ENCODE data around the gene SEC24B. TPM values are rescaled to one million over a fixed set of nuclear protein-coding genes. Genes with fewer than 3 reads are reported as not detected.
A peak's percentile ranks its signal among the peaks of the same experiment; 100 is the strongest.

Gene SEC24B
- total and polyA plus RNA-seq, 2 experiments from 2014 or later = 9.4 to 32.8 TPM

DNA sequence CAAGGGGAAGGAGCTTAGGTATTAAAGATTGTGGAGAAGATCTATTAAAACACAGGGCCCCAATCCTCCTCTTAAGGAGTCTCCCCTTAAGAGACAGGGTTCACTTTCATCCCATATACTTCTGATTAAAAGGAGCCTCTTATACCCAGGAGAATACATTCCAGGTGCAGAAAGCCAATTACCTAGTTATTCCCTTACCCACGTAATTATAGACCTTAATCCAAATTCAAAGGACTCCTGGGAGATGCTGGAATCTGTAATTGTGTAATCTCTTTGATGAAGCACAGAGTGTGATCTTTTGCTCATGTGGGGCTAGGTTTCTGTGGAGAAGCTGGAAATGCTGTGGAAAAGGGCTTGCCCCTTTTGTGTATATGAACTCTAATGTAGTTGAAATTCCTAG is 1.4 kb upstream of the SEC24B start:
- H3K27ac ChIP-seq (ENCODE audit: low read depth) = no peak overlapping the region
- peak overlapping the region; percentile 75 for H3K4me2 ChIP-seq
- ATAC-seq (no peak), DNase-seq (ENCODE audit: low spot score) (no peak)
- H4K20me1 ChIP-seq (replicated peaks; ENCODE audit: insufficient read depth) = peaks cover 25% of the 10 kb centered on the region
- H3K79me2 ChIP-seq (replicated peaks; ENCODE audit: insufficient read depth) = peaks cover 31% of the 10 kb centered on the region
- no peaks in the 10 kb centered on the region for H3K27me3 ChIP-seq (ENCODE audit: insufficient read depth)
- H3K9me2 ChIP-seq (ENCODE audit: insufficient read depth) = no peaks in the 10 kb centered on the region
- no peaks in the 10 kb centered on the region for H3K36me3 ChIP-seq (ENCODE audit: insufficient read depth)
- no peaks in the 10 kb centered on the region for H3F3A ChIP-seq (replicated peaks; ENCODE audit: low read depth)
- H3K4me1 Mint-ChIP-seq = peaks cover 35% of the 10 kb centered on the region
- H3K27me3 Mint-ChIP-seq (ENCODE audit: insufficient read depth, low read depth, poor library complexity) = peaks cover 2% of the 10 kb centered on the region
- TF ChIP-seq, protein P1, sequence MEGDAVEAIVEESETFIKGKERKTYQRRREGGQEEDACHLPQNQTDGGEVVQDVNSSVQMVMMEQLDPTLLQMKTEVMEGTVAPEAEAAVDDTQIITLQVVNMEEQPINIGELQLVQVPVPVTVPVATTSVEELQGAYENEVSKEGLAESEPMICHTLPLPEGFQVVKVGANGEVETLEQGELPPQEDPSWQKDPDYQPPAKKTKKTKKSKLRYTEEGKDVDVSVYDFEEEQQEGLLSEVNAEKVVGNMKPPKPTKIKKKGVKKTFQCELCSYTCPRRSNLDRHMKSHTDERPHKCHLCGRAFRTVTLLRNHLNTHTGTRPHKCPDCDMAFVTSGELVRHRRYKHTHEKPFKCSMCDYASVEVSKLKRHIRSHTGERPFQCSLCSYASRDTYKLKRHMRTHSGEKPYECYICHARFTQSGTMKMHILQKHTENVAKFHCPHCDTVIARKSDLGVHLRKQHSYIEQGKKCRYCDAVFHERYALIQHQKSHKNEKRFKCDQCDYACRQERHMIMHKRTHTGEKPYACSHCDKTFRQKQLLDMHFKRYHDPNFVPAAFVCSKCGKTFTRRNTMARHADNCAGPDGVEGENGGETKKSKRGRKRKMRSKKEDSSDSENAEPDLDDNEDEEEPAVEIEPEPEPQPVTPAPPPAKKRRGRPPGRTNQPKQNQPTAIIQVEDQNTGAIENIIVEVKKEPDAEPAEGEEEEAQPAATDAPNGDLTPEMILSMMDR (conservative IDR thresholded peaks at IDR 0.05; ENCODE audit: low read depth in 2 of 2) = no peak
- TF ChIP-seq ZNF331 (CRISPR knock-in tag; IDR thresholded peaks at IDR 0.05; ENCODE audit: low read depth) (no peak), JUNB (IDR thresholded peaks at IDR 0.05; ENCODE audit: unreplicated experiment) (no peak), CREB1 (CRISPR knock-in tag; IDR thresholded peaks at IDR 0.05; ENCODE audit: low read depth) (no peak), EZH2phosphoT487 (IDR thresholded peaks at IDR 0.05; ENCODE audit: unreplicated experiment) (no peak), POLR2AphosphoS5 (IDR thresholded peaks at IDR 0.05; ENCODE audit: low read depth) (no peak), ZNF114 (CRISPR knock-in tag; IDR thresholded peaks at IDR 0.05) (no peak), EZH2 (IDR thresholded peaks at IDR 0.05; ENCODE audit: low read depth, unreplicated experiment) (no peak), NANOG (IDR thresholded peaks at IDR 0.05; ENCODE audit: borderline replicate concordance) (no peak), STAT1 (IDR thresholded peaks at IDR 0.05; ENCODE audit: unreplicated experiment) (no peak)
- TF ChIP-seq, protein P2, sequence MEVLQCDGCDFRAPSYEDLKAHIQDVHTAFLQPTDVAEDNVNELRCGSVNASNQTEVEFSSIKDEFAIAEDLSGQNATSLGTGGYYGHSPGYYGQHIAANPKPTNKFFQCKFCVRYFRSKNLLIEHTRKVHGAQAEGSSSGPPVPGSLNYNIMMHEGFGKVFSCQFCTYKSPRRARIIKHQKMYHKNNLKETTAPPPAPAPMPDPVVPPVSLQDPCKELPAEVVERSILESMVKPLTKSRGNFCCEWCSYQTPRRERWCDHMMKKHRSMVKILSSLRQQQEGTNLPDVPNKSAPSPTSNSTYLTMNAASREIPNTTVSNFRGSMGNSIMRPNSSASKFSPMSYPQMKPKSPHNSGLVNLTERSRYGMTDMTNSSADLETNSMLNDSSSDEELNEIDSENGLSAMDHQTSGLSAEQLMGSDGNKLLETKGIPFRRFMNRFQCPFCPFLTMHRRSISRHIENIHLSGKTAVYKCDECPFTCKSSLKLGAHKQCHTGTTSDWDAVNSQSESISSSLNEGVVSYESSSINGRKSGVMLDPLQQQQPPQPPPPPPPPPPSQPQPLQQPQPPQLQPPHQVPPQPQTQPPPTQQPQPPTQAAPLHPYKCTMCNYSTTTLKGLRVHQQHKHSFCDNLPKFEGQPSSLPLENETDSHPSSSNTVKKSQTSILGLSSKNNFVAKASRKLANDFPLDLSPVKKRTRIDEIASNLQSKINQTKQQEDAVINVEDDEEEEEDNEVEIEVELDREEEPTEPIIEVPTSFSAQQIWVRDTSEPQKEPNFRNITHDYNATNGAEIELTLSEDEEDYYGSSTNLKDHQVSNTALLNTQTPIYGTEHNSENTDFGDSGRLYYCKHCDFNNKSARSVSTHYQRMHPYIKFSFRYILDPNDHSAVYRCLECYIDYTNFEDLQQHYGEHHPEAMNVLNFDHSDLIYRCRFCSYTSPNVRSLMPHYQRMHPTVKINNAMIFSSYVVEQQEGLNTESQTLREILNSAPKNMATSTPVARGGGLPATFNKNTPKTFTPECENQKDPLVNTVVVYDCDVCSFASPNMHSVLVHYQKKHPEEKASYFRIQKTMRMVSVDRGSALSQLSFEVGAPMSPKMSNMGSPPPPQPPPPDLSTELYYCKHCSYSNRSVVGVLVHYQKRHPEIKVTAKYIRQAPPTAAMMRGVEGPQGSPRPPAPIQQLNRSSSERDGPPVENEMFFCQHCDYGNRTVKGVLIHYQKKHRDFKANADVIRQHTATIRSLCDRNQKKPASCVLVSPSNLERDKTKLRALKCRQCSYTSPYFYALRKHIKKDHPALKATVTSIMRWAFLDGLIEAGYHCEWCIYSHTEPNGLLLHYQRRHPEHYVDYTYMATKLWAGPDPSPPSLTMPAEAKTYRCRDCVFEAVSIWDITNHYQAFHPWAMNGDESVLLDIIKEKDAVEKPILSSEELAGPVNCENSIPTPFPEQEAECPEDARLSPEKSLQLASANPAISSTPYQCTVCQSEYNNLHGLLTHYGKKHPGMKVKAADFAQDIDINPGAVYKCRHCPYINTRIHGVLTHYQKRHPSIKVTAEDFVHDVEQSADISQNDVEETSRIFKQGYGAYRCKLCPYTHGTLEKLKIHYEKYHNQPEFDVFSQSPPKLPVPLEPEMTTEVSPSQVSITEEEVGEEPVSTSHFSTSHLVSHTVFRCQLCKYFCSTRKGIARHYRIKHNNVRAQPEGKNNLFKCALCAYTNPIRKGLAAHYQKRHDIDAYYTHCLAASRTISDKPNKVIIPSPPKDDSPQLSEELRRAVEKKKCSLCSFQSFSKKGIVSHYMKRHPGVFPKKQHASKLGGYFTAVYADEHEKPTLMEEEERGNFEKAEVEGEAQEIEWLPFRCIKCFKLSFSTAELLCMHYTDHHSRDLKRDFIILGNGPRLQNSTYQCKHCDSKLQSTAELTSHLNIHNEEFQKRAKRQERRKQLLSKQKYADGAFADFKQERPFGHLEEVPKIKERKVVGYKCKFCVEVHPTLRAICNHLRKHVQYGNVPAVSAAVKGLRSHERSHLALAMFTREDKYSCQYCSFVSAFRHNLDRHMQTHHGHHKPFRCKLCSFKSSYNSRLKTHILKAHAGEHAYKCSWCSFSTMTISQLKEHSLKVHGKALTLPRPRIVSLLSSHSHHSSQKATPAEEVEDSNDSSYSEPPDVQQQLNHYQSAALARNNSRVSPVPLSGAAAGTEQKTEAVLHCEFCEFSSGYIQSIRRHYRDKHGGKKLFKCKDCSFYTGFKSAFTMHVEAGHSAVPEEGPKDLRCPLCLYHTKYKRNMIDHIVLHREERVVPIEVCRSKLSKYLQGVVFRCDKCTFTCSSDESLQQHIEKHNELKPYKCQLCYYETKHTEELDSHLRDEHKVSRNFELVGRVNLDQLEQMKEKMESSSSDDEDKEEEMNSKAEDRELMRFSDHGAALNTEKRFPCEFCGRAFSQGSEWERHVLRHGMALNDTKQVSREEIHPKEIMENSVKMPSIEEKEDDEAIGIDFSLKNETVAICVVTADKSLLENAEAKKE (CRISPR knock-in tag; IDR thresholded peaks at IDR 0.05) = no peak
- TF ChIP-seq, protein P3, sequence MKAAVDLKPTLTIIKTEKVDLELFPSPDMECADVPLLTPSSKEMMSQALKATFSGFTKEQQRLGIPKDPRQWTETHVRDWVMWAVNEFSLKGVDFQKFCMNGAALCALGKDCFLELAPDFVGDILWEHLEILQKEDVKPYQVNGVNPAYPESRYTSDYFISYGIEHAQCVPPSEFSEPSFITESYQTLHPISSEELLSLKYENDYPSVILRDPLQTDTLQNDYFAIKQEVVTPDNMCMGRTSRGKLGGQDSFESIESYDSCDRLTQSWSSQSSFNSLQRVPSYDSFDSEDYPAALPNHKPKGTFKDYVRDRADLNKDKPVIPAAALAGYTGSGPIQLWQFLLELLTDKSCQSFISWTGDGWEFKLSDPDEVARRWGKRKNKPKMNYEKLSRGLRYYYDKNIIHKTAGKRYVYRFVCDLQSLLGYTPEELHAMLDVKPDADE (IDR thresholded peaks at IDR 0.05) = no peak
- TF ChIP-seq, protein P4, sequence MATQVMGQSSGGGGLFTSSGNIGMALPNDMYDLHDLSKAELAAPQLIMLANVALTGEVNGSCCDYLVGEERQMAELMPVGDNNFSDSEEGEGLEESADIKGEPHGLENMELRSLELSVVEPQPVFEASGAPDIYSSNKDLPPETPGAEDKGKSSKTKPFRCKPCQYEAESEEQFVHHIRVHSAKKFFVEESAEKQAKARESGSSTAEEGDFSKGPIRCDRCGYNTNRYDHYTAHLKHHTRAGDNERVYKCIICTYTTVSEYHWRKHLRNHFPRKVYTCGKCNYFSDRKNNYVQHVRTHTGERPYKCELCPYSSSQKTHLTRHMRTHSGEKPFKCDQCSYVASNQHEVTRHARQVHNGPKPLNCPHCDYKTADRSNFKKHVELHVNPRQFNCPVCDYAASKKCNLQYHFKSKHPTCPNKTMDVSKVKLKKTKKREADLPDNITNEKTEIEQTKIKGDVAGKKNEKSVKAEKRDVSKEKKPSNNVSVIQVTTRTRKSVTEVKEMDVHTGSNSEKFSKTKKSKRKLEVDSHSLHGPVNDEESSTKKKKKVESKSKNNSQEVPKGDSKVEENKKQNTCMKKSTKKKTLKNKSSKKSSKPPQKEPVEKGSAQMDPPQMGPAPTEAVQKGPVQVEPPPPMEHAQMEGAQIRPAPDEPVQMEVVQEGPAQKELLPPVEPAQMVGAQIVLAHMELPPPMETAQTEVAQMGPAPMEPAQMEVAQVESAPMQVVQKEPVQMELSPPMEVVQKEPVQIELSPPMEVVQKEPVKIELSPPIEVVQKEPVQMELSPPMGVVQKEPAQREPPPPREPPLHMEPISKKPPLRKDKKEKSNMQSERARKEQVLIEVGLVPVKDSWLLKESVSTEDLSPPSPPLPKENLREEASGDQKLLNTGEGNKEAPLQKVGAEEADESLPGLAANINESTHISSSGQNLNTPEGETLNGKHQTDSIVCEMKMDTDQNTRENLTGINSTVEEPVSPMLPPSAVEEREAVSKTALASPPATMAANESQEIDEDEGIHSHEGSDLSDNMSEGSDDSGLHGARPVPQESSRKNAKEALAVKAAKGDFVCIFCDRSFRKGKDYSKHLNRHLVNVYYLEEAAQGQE (IDR thresholded peaks at IDR 0.05; ENCODE audit: unreplicated experiment) = no peak
- peak overlapping the region; percentile 81 for H3K4me3 Mint-ChIP-seq
- H3K9me3 Mint-ChIP-seq = no peaks in the 10 kb centered on the region
- no peak overlapping the region; the same call in 1 of the 2 replicates for H3K4me3 ChIP-seq
- no peak overlapping the region for H2AFZ ChIP-seq
- H3K4me1 ChIP-seq (ENCODE audit: insufficient read depth) = peaks cover 20% of the 10 kb centered on the region
- peaks cover 4% of the 10 kb centered on the region; the same call in 2 of the 3 replicates for H3K36me3 Mint-ChIP-seq (ENCODE audit: low read depth)
- peak overlapping the region; percentile 93; the same call in 1 of the 2 replicates for H3K27ac Mint-ChIP-seq

All from GM23338 (cell line).